MCF 10A (cell line): ENCODE results near the gene TUBA3C. TPM values are rescaled to one million over a fixed set of nuclear protein-coding genes. Genes with fewer than 3 reads are reported as not detected.

ENCODE experiments used
- BruUV-seq: library from RNA; stranded (reverse); fragments of 400-500 nt; replicated peaks from 2 replicates; lab custom pipeline; 2021; lab: Mats Ljungman, UMichigan
- CTCF ChIA-PET: fragments of 300-600 bp; sonication (Branson Sonifier 250); formaldehyde crosslinking; extraction: SDS; loops from one replicate; lab custom pipeline; 2021; ENCODE audit warnings: antibody characterized with exemption, inconsistent platforms; lab: Yijun Ruan, JAX
- POLR2A ChIA-PET: fragments of 300-600, 350-650 bp; sonication (Branson Sonifier 250); formaldehyde crosslinking; extraction: SDS; loops from one replicate; lab custom pipeline; 2020; ENCODE audit warnings: antibody characterized with exemption, inconsistent platforms; lab: Yijun Ruan, JAX
- DNase-seq: peaks from one replicate; pipeline ENCODE4 v3.0.0-alpha.2; 2018; ENCODE audit not compliant: unreplicated experiment
- H3K27ac Mint-ChIP-seq: one replicate; pipeline ENCODE4 v1.8.0; 2022; ENCODE audit warnings: mild to moderate bottlenecking, low read depth, mixed read lengths; ENCODE audit not compliant: unreplicated experiment
- H3K27me3 Mint-ChIP-seq: one replicate; pipeline ENCODE4 v1.8.0; 2022; ENCODE audit warnings: mixed read lengths; ENCODE audit not compliant: insufficient read depth, unreplicated experiment
- H3K36me3 Mint-ChIP-seq: one replicate; pipeline ENCODE4 v1.8.0; 2022; ENCODE audit warnings: mild to moderate bottlenecking, moderate library complexity, mixed read lengths; ENCODE audit not compliant: insufficient read depth, unreplicated experiment
- H3K4me1 Mint-ChIP-seq: one replicate; pipeline ENCODE4 v1.8.0; 2022; ENCODE audit warnings: mixed read lengths; ENCODE audit not compliant: insufficient read depth, unreplicated experiment
- H3K4me3 Mint-ChIP-seq: one replicate; pipeline ENCODE4 v1.8.0; 2022; ENCODE audit warnings: mild to moderate bottlenecking, moderate library complexity, mixed read lengths; ENCODE audit not compliant: unreplicated experiment
- H3K9me3 Mint-ChIP-seq: one replicate; pipeline ENCODE4 v1.8.0; 2022; ENCODE audit warnings: mixed read lengths; ENCODE audit not compliant: unreplicated experiment
- CTCF ChIP-seq: fragments of 200-600 bp; IDR thresholded peaks from one replicate; pipeline ENCODE4 v1.8.0; 2022; ENCODE audit warnings: antibody characterized with exemption, mild to moderate bottlenecking; ENCODE audit not compliant: unreplicated experiment
- intact Hi-C: fragments of 100-400 bp; cut with micrococcal nuclease; formaldehyde crosslinking; loops from 2 replicates; pipeline ENCODE4 v1.14.1; 2022
- total RNA-seq: library from RNA; stranded (reverse); gene quantifications from 2 replicates; pipeline ENCODE4 v1.2.3, GENCODE V29; 2022

Gene TUBA3C
- total RNA-seq, 1 experiment from 2014 or later, result not detected

GRCh38 chr13:19156013-19156825 lies 25.4 kb downstream of the TUBA3C start:
- no TSS peak for BruUV-seq
- H3K4me1 Mint-ChIP-seq, result no peaks in the 10 kb centered on the region
- CTCF ChIA-PET, result interaction anchor here (0.6 kb wide), 1 partner anchor 320 kb away, joined by 3 read pairs; no protein-coding TSS in a partner anchor
- no peak for DNase-seq
- POLR2A ChIA-PET, result no interaction called here
- no peak overlapping the region for H3K27ac Mint-ChIP-seq
- H3K4me3 Mint-ChIP-seq, result no peak overlapping the region
- TF ChIP-seq CTCF, result no peak
- no peaks in the 10 kb centered on the region for H3K9me3 Mint-ChIP-seq
- intact Hi-C loops, result no loop called here
- no peaks in the 10 kb centered on the region for H3K36me3 Mint-ChIP-seq
- no peaks in the 10 kb centered on the region for H3K27me3 Mint-ChIP-seq

GRCh38 chr13:19155321-19155861 lies 26.2 kb downstream of the TUBA3C start:
- H3K4me3 Mint-ChIP-seq, result no peak overlapping the region
- CTCF ChIA-PET, result no interaction called here
- intact Hi-C loops, result no loop called here

GRCh38 chr13:19154843-19155242 lies 26.8 kb downstream of the TUBA3C start:
- no peak for DNase-seq
- H3K4me3 Mint-ChIP-seq, result no peak overlapping the region
- POLR2A ChIA-PET, result no interaction called here
- no TSS peak for BruUV-seq
- no peaks in the 10 kb centered on the region for H3K36me3 Mint-ChIP-seq
- intact Hi-C loops, result loop anchor here (5.0 kb wide), 1 partner anchor 132 kb away; no protein-coding TSS in a partner anchor
- H3K9me3 Mint-ChIP-seq, result no peaks in the 10 kb centered on the region
- TF ChIP-seq CTCF, result no peak
- CTCF ChIA-PET, result interaction anchor here (0.7 kb wide), 1 partner anchor 12 kb away, joined by 3 read pairs; no protein-coding TSS in a partner anchor
- H3K27me3 Mint-ChIP-seq, result no peaks in the 10 kb centered on the region
- H3K4me1 Mint-ChIP-seq, result no peaks in the 10 kb centered on the region
- H3K27ac Mint-ChIP-seq, result no peak overlapping the region

More at GRCh38 chr13:19155321-19155861, 26.2 kb downstream of the TUBA3C start:
- no peak overlapping the region for H3K27ac Mint-ChIP-seq
- TF ChIP-seq CTCF, result no peak
- POLR2A ChIA-PET, result no interaction called here
- H3K27me3 Mint-ChIP-seq, result no peaks in the 10 kb centered on the region
- H3K9me3 Mint-ChIP-seq, result no peaks in the 10 kb centered on the region
- H3K4me1 Mint-ChIP-seq, result no peaks in the 10 kb centered on the region
- no peak for DNase-seq
- H3K36me3 Mint-ChIP-seq, result no peaks in the 10 kb centered on the region
- BruUV-seq, result no TSS peak

GRCh38 chr13:19153782-19154450 lies 27.7 kb downstream of the TUBA3C start:
- intact Hi-C loops, result loop anchor here (5.0 kb wide), 1 partner anchor 133 kb away; no protein-coding TSS in a partner anchor
- CTCF ChIA-PET, result interaction anchor here (0.7 to 1.0 kb wide), 2 partner anchors 11 to 19 kb away, joined by 3 read pairs; no protein-coding TSS in a partner anchor
- no peak for DNase-seq
- Mint-ChIP-seq H3K27me3 (no peaks in the 10 kb centered on the region), H3K36me3 (no peaks in the 10 kb centered on the region), H3K27ac (no peak overlapping the region), H3K9me3 (peaks cover 4% of the 10 kb centered on the region), H3K4me1 (no peaks in the 10 kb centered on the region), H3K4me3 (no peak overlapping the region)
- no TSS peak for BruUV-seq
- POLR2A ChIA-PET, result no interaction called here
- TF ChIP-seq CTCF, result peak; percentile 26
